ENCODE data around the gene HSD17B4.
"Not testable (repeated sequence)": the region's sequence is repeated elsewhere in the genome, so short reads cannot be mapped to it uniquely, and the experiment has no call there.

Gene HSD17B4

DNA sequence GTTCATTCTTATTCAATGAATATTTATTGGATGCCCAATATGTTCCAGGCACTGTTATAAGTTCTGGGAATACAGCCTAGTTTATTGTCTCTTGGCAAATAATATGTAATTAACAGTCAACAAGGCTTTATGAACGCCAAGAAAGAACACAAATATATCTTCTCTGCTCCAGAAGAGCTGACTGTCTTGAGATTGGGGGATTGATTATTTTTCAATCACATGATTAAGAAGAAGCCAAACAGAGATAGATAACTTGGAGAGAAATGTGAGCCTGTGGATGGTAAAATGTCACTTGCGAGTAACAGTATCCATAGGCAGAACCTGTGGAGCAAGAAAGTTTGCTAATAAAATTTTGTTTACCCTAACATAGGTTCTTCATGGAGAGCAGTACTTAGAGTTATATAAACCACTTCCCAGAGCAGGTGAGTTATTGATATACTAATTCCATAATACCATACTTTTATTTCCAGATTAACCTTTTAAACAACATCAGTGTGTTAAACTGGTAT, 49.4 kb downstream of the HSD17B4 start:
- no peaks in the 10 kb centered on the region for H3K27me3 ChIP-seq
- no peak overlapping the region for H3K27ac ChIP-seq
- H3K4me1 ChIP-seq (ENCODE audit: control insufficient read depth in 1 of 2, insufficient read depth in 1 of 2, low read depth in 1 of 2, low read length in 1 of 2), result no peaks in the 10 kb centered on the region
- peaks cover 16% of the 10 kb centered on the region for H3K36me3 ChIP-seq
- no peak overlapping the region for H3K4me3 ChIP-seq (ENCODE audit: low read depth in 1 of 2, low read length in 1 of 2)
- TF ChIP-seq, protein P1, sequence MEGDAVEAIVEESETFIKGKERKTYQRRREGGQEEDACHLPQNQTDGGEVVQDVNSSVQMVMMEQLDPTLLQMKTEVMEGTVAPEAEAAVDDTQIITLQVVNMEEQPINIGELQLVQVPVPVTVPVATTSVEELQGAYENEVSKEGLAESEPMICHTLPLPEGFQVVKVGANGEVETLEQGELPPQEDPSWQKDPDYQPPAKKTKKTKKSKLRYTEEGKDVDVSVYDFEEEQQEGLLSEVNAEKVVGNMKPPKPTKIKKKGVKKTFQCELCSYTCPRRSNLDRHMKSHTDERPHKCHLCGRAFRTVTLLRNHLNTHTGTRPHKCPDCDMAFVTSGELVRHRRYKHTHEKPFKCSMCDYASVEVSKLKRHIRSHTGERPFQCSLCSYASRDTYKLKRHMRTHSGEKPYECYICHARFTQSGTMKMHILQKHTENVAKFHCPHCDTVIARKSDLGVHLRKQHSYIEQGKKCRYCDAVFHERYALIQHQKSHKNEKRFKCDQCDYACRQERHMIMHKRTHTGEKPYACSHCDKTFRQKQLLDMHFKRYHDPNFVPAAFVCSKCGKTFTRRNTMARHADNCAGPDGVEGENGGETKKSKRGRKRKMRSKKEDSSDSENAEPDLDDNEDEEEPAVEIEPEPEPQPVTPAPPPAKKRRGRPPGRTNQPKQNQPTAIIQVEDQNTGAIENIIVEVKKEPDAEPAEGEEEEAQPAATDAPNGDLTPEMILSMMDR (IDR thresholded peaks at IDR 0.05), result no peak
- no peaks in the 10 kb centered on the region for H3K9me3 ChIP-seq

DNA sequence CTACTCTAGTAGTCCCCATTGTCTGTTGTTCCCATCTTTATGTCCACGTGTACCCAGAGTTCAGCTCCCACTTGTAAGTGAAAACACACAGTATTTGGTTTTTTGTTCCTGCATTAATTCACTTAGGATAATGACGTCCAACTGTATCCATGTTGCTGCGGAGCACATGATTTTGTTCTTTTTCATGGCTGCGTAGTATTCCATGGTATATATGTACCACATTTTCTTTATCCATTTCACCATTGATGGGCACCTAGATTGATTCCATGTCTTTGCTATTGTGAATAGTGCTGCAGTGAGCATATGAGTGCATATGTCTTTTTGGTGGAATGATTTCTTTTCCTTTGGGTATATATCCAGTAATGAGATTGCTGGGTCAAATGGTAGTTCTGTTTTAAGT, 51.6 kb downstream of the HSD17B4 start:
- not testable (repeated sequence) for H3K4me1 ChIP-seq (ENCODE audit: control insufficient read depth in 1 of 2, insufficient read depth in 1 of 2, low read depth in 1 of 2, low read length in 1 of 2); H3K27ac ChIP-seq; H3K9me3 ChIP-seq; H3K4me3 ChIP-seq (ENCODE audit: low read depth in 1 of 2, low read length in 1 of 2); H3K27me3 ChIP-seq
- H3K36me3 ChIP-seq, result peaks cover 12% of the 10 kb centered on the region

DNA sequence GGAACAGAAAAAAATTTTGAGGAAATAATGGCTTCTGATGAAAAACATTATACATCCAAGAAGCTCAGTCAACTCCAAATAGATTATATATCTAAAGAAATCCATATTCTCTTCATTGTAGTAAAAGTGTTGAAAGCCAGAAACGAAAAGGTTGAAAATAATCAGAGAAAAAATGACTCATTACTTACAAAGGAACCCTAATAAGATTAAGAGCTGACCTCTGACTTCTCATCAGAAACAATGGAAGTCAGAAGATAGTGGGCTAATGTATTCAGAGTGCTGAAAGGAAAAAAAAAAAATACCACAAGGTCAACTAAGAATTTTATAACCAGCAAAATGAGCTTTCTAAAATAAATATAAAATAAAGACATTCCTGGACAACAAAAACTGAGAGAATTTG, 60.0 kb downstream of the HSD17B4 start:
- no peaks in the 10 kb centered on the region for H3K27me3 ChIP-seq
- H3K36me3 ChIP-seq, result peaks cover 34% of the 10 kb centered on the region
- no peaks in the 10 kb centered on the region for H3K4me1 ChIP-seq (ENCODE audit: control insufficient read depth in 1 of 2, insufficient read depth in 1 of 2, low read depth in 1 of 2, low read length in 1 of 2)
- H3K27ac ChIP-seq, result no peak overlapping the region
- H3K9me3 ChIP-seq, result no peaks in the 10 kb centered on the region
- no peak overlapping the region for H3K4me3 ChIP-seq (ENCODE audit: low read depth in 1 of 2, low read length in 1 of 2)
- TF ChIP-seq, protein P1 (IDR thresholded peaks at IDR 0.05), result no peak

DNA sequence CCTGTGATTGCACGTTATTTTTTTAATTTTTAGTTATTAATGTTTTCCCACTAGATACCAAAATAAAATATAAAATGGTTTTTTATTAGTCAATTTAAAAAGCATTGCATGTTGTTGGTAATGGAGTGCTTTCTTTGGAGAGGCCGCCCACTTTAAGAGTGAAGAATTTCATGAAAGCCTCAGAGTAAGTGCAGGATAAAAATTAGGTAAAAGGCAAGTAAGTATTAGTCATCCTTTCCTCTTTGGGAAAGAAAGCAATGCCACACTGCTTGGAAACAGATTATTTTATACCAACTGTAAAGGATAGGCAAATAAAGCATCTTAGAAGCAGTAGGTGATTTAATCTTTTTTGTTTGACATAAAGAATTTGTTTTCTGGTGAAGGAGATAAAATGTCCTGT, 62.9 kb downstream of the HSD17B4 start:
- Histone ChIP-seq H3K4me3 (ENCODE audit: low read depth in 1 of 2, low read length in 1 of 2) (no peak overlapping the region), H3K36me3 (peaks cover 31% of the 10 kb centered on the region), H3K9me3 (no peaks in the 10 kb centered on the region), H3K27me3 (no peaks in the 10 kb centered on the region), H3K27ac (no peak overlapping the region), H3K4me1 (ENCODE audit: control insufficient read depth in 1 of 2, insufficient read depth in 1 of 2, low read depth in 1 of 2, low read length in 1 of 2) (no peaks in the 10 kb centered on the region)
- TF ChIP-seq, protein P1 (IDR thresholded peaks at IDR 0.05), result no peak

DNA sequence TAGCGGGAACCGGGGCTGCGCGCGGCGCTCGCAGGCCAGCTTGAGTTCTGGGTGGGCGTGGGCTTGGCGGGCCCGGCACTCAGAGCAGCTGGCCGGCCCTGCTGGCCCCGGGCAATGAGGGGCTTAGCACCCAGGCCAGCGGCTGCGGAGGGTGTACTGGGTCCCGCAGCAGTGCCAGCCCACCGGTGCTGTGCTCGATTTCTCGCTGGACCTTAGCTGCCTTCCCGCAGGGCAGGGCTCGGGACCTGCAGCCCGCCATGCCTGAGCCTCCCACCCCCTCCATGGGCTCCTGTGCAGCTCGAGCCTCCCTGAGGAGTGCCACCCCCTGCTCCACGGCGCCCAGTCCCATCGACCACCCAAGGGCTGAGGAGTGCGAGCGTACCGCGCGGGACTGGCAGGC, 64.8 kb downstream of the HSD17B4 start:
- H3K4me3 ChIP-seq (ENCODE audit: low read depth in 1 of 2, low read length in 1 of 2); H3K9me3 ChIP-seq; H3K4me1 ChIP-seq (ENCODE audit: control insufficient read depth in 1 of 2, insufficient read depth in 1 of 2, low read depth in 1 of 2, low read length in 1 of 2); H3K27me3 ChIP-seq; H3K27ac ChIP-seq: not testable (repeated sequence)
- H3K36me3 ChIP-seq, result peaks cover 22% of the 10 kb centered on the region

DNA sequence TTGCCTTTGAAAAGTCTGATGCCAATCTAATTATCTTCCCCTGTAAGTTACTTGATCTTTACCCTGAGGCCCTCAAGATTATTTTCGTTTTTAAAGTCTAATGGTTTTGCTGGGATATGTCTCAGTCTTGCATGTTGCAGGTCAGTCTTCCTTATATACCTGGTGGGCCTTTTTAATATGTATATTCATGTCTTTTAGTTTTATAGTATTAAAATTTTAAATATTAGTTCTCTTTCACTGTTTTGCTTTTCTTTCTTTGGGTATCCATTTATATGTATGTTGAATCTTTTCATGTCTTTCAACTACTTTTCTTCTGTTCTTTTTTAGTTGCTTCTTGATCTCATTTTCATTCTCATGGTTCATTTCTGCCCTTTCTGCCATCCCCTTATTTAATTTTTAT, 68.9 kb downstream of the HSD17B4 start:
- no peaks in the 10 kb centered on the region for H3K9me3 ChIP-seq
- H3K4me3 ChIP-seq (ENCODE audit: low read depth in 1 of 2, low read length in 1 of 2), result no peak overlapping the region
- H3K36me3 ChIP-seq, result peaks cover 16% of the 10 kb centered on the region
- no peaks in the 10 kb centered on the region for H3K27me3 ChIP-seq
- H3K27ac ChIP-seq, result no peak overlapping the region
- TF ChIP-seq, protein P1 (IDR thresholded peaks at IDR 0.05), result no peak
- no peaks in the 10 kb centered on the region for H3K4me1 ChIP-seq (ENCODE audit: control insufficient read depth in 1 of 2, insufficient read depth in 1 of 2, low read depth in 1 of 2, low read length in 1 of 2)

DNA sequence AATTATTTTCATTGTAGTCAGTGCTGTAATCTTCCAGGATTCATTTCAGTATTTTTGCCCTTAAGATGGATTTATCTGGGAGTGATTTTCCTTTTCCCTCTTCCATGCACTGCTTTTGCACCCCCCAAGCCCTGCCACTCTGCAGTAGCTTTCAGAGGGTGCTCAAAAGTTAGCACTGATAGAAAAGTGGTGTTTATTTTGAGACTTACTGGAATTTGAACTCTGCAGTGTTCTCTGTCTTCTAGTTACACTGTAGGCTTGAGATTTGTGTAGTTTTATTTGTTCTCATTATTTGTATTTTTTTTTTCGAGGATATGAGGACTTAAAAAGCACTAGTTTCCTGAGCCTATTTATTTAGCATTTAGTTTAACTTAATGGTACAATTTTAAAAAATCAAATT, 70.5 kb downstream of the HSD17B4 start:
- TF ChIP-seq, protein P1 (IDR thresholded peaks at IDR 0.05), result no peak
- no peaks in the 10 kb centered on the region for H3K27me3 ChIP-seq
- no peak overlapping the region for H3K27ac ChIP-seq
- H3K36me3 ChIP-seq, result peaks cover 17% of the 10 kb centered on the region
- H3K4me3 ChIP-seq (ENCODE audit: low read depth in 1 of 2, low read length in 1 of 2), result no peak overlapping the region
- no peaks in the 10 kb centered on the region for H3K9me3 ChIP-seq
- no peaks in the 10 kb centered on the region for H3K4me1 ChIP-seq (ENCODE audit: control insufficient read depth in 1 of 2, insufficient read depth in 1 of 2, low read depth in 1 of 2, low read length in 1 of 2)
